NOMO-1 (cell line): Measurements from ENCODE around the gene LYRM7.
"Not testable (repeated sequence)": the region's sequence is repeated elsewhere in the genome, so short reads cannot be mapped to it uniquely, and the experiment has no call there.

ENCODE experiments used
- DNase-seq, 2 experiments: peaks; one replicate each; lab custom pipeline; 2025; ENCODE audit not compliant: unreplicated experiment in 2 of 2; lab: John Stamatoyannopoulos, UW

LYRM7 gene

DNA sequence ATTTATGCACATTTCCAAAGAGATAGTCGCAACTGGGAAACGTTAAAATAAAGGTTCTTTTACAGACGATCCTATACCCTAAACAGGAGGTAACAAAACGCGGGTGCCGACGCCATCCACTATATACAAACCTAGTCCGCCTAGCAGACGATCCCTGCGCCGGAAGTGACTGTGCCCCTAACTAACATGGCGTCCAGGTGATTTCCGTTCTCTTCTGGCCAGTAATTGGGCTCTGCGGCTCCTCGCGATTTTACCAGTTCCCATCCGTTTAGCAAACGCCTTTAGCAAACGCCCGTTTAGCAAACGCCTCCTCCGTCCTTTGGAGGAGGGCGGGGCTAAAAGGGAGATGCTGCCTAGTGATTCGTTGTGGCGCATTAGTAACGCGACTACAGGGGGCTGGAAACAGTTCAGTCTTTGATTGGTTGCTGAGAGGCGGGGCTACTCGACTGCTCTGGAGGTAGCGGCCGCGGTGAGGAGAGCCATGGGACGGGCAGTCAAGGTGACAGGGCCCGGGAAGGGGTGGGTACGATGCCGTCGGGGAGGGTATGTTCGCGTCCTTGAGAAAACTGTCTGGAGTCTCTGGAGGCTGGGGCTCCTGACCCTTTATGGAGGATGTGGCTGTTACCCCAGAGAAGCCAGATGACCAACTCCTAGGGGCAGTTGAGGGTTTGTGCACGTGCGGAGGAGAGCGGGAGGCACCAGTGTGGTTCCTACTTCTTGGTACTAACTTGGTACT, at the start of gene LYRM7:
Gene LYRM7, plus strand, starts transcription at position 405 of the 736 bp plus-strand sequence. Its CDS starts 77 bp downstream, at position 482.
- DNase-seq = peak; percentile 100

GRCh38 chr5:131127244-131127643, 43.5 kb upstream of the LYRM7 start:
- DNase-seq = not testable (repeated sequence)

GRCh38 chr5:131129306-131129705, 41.4 kb upstream of the LYRM7 start:
- no peak for DNase-seq

DNA sequence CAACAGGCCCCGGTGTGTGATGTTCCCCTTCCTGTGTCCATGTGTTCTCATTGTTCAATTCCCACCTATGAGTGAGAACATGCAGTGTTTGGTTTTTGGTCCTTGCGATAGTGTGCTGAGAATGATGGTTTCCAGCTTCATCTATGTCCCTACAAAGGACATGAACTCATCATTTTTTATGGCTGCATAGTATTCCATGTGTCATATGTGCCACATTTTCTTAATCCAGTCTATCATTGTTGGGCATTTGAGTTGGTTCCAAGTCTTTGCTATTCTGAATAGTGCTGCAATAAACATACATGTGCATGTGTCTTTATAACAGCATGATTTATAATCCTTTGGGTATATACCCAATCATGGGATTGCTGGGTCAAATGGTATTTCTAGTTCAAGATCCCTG, 37.7 kb upstream of the LYRM7 start:
- DNase-seq = not testable (repeated sequence)

- not testable (repeated sequence) for DNase-seq
Observed at GRCh38 chr5:131138406-131138805, 32.3 kb upstream of the LYRM7 start.

GRCh38 chr5:131139321-131139720, 31.4 kb upstream of the LYRM7 start:
- no peak for DNase-seq

DNA sequence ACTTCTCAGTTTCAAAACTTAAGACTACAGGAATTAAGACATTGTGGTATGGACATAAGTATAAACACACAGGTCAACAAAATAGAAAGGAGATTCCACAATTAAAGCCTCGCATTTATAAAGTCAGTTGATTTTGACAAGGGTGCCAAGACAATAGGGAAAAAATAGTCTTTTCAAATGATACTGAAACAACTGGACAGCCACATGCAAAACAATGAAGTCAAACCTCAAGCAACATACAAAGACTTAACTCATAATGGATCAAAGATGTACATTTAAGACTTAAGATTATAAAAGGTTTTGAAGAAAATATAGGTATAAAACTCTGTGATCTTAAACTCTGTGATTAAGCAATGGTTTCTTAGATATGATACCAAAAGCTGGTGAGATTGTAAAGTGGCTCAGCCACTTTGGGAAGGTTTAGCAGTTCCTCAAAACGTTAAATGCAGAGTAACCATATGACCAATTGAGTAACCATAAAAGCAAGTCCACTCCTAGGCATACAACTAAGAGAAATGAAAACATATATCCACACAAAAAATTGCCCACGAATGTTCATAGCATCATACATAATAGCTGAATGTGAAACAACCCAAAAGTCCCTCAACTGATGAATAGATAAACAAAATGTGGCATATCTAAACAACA, 27.6 kb upstream of the LYRM7 start:
- DNase-seq = peak; percentile 4 to 52

DNA sequence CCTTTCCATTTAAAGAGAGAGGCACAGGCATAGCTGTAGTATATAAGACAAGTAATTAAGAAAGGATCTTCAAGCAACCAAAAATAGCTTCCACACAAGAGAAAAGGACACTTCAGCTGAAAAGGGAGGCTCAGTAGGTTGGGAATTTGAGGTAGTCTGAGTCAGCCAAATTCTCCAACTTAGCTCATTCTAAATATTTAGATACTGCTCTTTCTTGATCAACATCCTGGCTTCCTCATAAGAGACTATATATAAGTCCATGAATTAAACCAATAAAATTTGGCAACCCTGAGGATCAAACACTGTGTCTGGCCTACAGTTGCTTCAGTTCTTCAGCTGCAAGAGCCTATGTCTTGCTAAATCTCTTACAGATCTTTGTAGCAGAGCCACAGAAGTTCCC, 23.5 kb upstream of the LYRM7 start:
- DNase-seq = no peak

DNA sequence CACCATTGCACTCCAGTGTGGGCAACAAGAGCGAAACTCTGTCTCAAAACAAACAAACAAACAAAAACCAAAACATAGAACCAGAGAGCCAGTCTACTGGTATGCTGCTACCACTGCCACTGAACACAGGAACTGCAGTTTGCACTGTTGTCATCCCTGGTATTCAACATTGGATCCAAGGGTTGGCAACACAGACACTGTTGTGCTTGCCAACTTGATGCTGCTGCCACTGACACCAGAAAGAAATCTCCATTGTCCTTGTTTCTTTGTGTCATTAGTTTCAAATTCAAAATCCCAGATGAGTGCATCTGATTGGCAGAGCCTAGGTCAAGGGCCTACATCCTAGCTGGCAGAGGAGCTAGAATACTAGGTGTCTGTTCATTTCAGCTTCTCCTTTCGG, 21.9 kb upstream of the LYRM7 start:
- DNase-seq = no peak

GRCh38 chr5:131150408-131150807, 20.3 kb upstream of the LYRM7 start:
- no peak for DNase-seq

DNA sequence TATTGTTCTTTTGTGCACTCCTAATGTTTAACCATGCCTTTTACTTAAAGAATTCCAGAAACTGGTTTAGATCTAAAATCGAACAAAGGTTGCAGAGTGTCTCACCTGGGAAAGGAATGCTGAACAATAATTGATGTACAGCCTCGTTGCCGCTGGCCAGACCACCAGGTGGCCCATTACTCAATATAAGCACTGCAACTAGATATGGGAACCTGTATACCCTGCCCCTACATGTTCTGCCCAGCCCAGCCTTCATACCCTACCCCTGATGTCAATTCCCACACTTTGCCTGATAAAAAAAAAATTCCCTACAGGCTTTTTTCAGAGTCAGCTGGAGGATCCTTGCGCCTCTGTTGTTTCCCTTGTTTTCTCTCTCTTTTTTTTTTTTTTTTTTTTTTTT, 19.5 kb upstream of the LYRM7 start:
- DNase-seq = no peak

DNA sequence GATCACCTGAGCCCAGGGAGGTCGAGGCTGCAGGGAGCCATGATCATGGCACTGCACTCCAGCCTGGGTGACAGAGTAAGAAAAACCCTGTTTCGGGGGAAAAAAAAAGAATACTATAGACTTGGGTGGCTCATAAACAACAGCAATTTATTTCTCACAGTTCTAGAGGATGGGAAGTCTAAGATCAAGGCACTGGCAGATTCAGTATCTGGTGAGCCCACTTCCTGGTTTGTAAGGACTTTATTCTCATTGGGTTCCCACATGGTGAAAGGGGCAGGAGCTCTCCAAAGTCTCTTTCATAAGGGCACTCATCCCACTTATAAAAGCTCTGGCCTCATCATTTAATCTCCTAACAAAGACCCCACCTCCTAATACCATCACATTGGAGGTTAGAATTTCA, 14.4 kb upstream of the LYRM7 start:
- DNase-seq = no peak

DNA sequence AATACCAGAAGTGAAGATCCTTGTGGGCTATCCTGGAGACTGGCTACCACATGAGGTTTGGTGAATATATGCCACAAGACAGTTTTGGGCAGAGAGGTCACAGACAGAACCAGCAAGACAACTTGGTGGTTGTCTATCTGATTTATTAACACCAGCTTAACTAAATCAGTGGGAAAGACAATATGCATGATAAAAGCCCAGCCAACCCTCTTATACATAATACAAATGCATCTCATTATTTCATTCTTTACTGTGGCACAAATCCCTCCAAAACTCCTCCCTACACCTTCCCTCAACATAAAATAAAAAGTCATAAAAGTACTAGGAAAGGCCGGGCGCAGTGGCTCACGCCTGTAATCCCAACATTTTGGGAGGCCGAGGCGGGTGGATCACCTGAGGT, 13.8 kb upstream of the LYRM7 start:
- no peak for DNase-seq

GRCh38 chr5:131160134-131160533, 10.6 kb upstream of the LYRM7 start:
- no peak for DNase-seq

GRCh38 chr5:131163276-131164119, 7.2 kb upstream of the LYRM7 start:
- peak; percentile 23 to 50 for DNase-seq

DNA sequence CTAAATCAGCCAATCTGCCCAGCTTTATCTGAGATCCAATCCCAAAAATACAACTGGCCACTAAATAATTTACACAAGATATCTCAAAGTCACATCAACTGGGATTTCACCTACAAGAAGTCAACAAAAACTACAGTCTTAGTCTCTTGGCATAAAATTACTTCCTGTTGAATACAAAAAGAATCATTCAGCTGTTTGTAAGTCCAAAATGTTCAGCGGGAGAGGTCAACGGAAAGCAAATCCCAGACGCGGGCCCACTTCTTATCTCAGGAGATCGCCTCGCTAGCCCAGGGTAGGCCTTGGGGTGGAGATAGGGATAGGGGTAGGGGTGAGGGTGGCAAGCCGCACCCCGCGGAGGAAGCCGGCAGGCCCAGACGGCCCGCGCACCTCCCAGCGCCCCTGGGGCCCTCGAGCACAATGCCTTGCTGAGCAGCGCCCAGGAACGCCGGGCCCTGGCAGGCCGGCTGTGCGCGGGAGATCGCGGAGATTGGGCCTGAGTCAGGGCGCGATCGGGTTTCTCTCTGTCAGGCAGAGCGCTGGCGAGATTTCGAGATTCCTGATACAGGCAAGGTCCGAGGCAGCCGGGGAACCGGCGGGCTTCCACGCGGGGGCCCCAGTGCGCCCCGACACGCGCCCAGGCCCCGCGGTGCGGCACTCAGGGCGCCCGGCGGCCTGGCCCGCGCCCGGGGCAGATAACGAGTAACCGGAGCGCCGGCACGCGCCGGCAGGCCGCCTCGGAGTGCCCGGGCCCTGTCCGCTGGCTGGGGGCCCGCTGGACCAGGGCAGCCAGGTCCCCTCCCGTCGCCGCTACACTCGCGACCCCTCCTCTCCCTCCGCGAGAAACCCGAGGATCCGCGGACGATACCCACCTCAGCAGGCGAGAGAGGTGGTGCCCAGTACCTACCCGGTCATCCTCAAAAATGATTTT, 6.3 kb upstream of the LYRM7 start:
- DNase-seq = peak; percentile 66 to 78

DNA sequence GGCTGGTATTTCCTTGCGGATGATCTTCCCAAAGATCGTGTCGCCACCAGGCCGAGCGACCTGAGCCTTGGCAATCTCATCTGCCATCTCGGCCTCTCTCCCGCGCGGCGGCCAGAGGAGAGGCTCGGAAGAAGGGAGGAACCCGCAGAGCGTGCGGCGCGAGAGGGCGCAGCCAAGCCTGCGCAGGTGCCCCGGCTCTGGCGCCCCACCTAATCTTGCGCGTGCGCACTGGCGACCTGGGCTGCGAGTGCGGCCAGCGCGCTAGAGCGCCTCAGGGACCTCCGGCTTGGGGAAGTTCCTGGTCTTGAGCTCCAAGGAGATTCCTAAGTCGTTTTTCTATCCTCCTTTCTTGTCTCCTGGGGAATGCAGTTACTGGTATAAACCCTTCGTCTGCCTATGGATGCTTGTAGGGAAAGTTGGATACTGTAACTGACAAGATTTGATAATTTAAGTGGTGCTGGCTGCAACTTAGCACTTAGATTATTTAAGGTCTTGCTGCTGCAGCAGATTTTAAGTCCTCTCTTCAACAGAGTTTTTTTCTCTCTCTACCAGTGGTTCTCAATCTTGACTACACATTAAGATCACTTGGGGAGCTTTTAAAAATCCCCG, 5.5 kb upstream of the LYRM7 start, which contains the start of gene HINT1:
Gene HINT1, minus strand, starts transcription at position 138 of the 609 bp plus-strand sequence. Its CDS starts 51 bp downstream, at position 87.
- peak; percentile 84 to 94 for DNase-seq

GRCh38 chr5:131167615-131168014, 3.1 kb upstream of the LYRM7 start:
- no peak for DNase-seq

GRCh38 chr5:131169810-131170539, 769 bp upstream of the LYRM7 start:
- DNase-seq = no peak
